ENCODE data around the gene MYO16. TPM values are rescaled to one million over a fixed set of nuclear protein-coding genes. Genes with fewer than 3 reads are reported as not detected.
A peak's percentile ranks its signal among the peaks of the same experiment; 100 is the strongest.

MYO16 gene
- polyA plus RNA-seq, 1 experiment: not detected

DNA sequence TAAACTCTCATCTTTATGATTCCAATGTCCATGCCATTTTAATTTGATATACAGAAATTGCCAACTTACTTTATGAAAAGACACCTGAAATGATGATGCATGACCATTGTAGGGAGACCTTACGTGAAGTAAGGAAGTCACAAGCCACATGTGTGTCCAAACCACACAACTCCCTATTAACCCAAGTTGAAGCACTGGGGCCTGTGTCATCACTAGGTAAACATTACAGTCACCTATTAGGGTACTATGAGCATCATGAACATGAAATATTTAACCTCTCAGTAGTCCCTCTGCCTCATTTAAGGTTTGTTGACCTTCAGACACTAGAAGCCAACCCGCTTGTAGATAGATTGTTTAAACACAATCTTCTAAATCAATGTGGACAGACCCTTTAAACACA lies 580.1 kb downstream of the MYO16 start:
- TF ChIP-seq, protein P1, sequence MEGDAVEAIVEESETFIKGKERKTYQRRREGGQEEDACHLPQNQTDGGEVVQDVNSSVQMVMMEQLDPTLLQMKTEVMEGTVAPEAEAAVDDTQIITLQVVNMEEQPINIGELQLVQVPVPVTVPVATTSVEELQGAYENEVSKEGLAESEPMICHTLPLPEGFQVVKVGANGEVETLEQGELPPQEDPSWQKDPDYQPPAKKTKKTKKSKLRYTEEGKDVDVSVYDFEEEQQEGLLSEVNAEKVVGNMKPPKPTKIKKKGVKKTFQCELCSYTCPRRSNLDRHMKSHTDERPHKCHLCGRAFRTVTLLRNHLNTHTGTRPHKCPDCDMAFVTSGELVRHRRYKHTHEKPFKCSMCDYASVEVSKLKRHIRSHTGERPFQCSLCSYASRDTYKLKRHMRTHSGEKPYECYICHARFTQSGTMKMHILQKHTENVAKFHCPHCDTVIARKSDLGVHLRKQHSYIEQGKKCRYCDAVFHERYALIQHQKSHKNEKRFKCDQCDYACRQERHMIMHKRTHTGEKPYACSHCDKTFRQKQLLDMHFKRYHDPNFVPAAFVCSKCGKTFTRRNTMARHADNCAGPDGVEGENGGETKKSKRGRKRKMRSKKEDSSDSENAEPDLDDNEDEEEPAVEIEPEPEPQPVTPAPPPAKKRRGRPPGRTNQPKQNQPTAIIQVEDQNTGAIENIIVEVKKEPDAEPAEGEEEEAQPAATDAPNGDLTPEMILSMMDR (IDR thresholded peaks at IDR 0.05; ENCODE audit: insufficient read depth, low read depth, low read length): no peak
- POLR2A ChIA-PET: no interaction called here
- DNase-seq (ENCODE audit: low read depth): no peak
- H3K27me3 ChIP-seq (ENCODE audit: control insufficient read depth, insufficient read depth, low read length): no peaks in the 10 kb centered on the region
- no peak overlapping the region for H3K4me3 ChIP-seq (ENCODE audit: low read depth, low read length)
- H3K36me3 ChIP-seq (ENCODE audit: control insufficient read depth, insufficient read depth, low read length): no peaks in the 10 kb centered on the region
- CTCF ChIA-PET: no interaction called here

- no peaks in the 10 kb centered on the region for H3K36me3 ChIP-seq (ENCODE audit: control insufficient read depth, insufficient read depth, low read length)
- DNase-seq (ENCODE audit: low read depth): peak; percentile 8
- TF ChIP-seq, protein P1 (IDR thresholded peaks at IDR 0.05; ENCODE audit: insufficient read depth, low read depth, low read length): no peak
- no peak overlapping the region for H3K4me3 ChIP-seq (ENCODE audit: low read depth, low read length)
- POLR2A ChIA-PET: no interaction called here
- CTCF ChIA-PET: no interaction called here
- H3K27me3 ChIP-seq (ENCODE audit: control insufficient read depth, insufficient read depth, low read length): no peaks in the 10 kb centered on the region
These were observed 582.2 kb downstream of the MYO16 start for GRCh38 chr13:109211616-109212015.

- H3K4me3 ChIP-seq (ENCODE audit: low read depth, low read length): no peak overlapping the region
- ChIA-PET CTCF (no interaction called here), POLR2A (no interaction called here)
- H3K36me3 ChIP-seq (ENCODE audit: control insufficient read depth, insufficient read depth, low read length): no peaks in the 10 kb centered on the region
- no peak for DNase-seq (ENCODE audit: low read depth)
- H3K27me3 ChIP-seq (ENCODE audit: control insufficient read depth, insufficient read depth, low read length): no peaks in the 10 kb centered on the region
- TF ChIP-seq, protein P1 (IDR thresholded peaks at IDR 0.05; ENCODE audit: insufficient read depth, low read depth, low read length): no peak
These were observed 583.2 kb downstream of the MYO16 start for GRCh38 chr13:109212650-109213049.

DNA sequence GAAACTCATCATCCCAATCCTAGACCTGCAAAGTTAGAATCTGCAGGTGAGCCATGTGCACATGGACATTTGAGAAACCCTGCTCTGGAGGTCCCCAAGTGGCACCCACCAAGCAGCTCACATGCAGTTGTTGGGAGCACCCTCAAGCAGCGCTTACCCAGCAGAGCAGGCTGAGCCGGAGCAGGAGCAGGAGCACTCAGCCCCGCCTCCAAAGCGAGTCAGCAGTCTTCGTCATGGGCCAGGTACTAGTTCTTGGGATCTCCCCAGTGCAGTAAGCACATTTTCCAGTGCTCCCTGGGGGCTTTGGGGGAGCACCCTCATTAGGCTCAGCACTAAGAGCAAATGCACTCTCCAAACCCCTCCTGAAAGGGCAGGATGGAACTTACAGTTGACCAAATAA lies 584.3 kb downstream of the MYO16 start:
- Histone ChIP-seq H3K36me3 (ENCODE audit: control insufficient read depth, insufficient read depth, low read length) (no peaks in the 10 kb centered on the region), H3K4me3 (ENCODE audit: low read depth, low read length) (no peak overlapping the region), H3K27me3 (ENCODE audit: control insufficient read depth, insufficient read depth, low read length) (no peaks in the 10 kb centered on the region)
- TF ChIP-seq, protein P1 (IDR thresholded peaks at IDR 0.05; ENCODE audit: insufficient read depth, low read depth, low read length): no peak
- ChIA-PET POLR2A (no interaction called here), CTCF (no interaction called here)
- DNase-seq (ENCODE audit: low read depth): no peak

DNA sequence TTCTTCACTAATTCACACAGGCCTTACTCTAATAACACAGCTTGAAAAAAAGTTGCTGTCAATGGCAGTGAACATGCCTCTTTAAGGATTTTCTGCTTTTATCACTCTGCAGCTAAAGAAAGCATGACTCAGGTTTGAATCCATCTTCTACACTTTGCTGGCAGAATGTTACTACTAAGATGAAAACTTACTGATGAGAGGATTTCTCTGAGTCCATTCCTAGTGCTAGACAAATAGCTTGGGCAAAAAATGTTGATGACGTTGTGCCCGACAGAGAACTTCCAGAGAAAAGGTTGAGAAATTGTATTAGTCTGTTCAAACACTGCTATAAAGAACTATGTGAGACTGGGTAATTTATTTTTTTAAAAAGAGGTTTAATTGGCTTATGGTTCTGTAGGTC lies 585.0 kb downstream of the MYO16 start:
- no peaks in the 10 kb centered on the region for H3K27me3 ChIP-seq (ENCODE audit: control insufficient read depth, insufficient read depth, low read length)
- ChIA-PET CTCF (interaction anchor here (1.3 kb wide), 1 partner anchor 18 kb away, joined by 4 read pairs; no protein-coding TSS in a partner anchor), POLR2A (no interaction called here)
- TF ChIP-seq, protein P1 (IDR thresholded peaks at IDR 0.05; ENCODE audit: insufficient read depth, low read depth, low read length): no peak
- no peaks in the 10 kb centered on the region for H3K36me3 ChIP-seq (ENCODE audit: control insufficient read depth, insufficient read depth, low read length)
- no peak overlapping the region for H3K4me3 ChIP-seq (ENCODE audit: low read depth, low read length)
- DNase-seq (ENCODE audit: low read depth): no peak

Measured in BJ (cell line).